GM18867 (cell line): ENCODE results near the gene TES.

Experiments used
- ATAC-seq: cut with Tn5 transposase; IDR thresholded peaks from one replicate; pipeline ENCODE4 v1.9.1; 2021; ENCODE audit warnings: mild to moderate bottlenecking, moderate library complexity; ENCODE audit not compliant: unreplicated experiment

Gene TES

GRCh38 chr7:116193329-116194087, 16.8 kb upstream of the TES start:
- no peak for ATAC-seq

GRCh38 chr7:116194115-116194514, 16.2 kb upstream of the TES start:
- no peak for ATAC-seq

DNA sequence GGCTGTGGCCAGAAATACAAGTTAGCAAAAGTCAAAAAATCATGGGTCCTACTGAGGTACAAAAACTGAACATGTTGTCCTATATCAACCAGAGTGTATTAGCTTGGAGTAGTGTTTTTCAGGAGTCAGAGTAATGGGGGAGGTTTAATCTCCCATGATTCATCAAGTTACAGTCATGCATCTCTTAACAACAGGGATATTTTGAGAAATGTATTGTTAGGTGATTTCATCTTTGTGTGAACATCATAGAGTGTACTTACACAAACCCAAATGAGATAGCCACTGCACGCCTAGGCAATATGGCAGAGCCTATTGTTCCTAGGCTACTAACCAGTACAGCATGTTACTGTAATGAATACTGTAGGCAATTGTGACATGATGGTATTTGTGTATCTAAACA, 14.9 kb upstream of the TES start:
- no peak for ATAC-seq

DNA sequence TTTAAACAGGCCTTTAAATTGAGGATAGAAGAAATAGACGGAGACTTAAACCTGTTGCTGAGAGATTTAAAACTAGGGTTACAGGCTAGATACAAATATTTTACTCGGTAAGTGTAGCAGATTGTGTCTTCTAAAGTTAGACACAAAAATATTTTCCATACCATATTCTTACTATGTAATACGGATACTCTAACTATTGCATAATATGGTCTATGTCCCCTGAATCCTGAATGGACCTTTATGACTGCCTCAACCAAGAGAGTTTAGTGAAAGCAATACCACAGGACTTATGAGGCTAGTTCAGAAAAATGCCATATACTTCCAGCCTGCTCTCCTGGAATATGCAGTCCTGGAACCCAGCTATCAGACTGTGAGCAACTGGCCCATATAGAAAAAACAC, 13.4 kb upstream of the TES start:
- ATAC-seq, result no peak

DNA sequence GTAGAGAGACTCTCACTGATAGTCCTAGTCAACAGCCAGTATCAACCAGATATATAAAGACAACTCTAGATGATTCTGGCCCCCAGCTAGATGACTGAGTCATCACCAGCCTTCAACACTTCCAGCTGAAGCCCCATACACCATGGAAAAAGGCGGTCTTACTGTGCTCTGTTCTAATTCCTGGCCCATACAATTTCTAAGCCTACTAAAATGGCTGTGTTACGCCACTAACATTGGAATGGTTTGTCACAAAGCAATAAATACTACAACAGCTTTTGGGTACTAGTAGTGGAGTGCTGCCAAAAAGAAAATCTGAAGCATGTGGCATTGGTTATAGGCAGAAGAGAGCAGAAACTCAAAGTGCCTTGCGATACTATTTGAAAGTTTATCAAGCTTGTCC, 13.0 kb upstream of the TES start:
- no peak for ATAC-seq

GRCh38 chr7:116198748-116199410, 11.5 kb upstream of the TES start:
- no peak for ATAC-seq

GRCh38 chr7:116200963-116201362, 9.4 kb upstream of the TES start:
- no peak for ATAC-seq

- ATAC-seq, result no peak
Measured at GRCh38 chr7:116206141-116206540, 4.2 kb upstream of the TES start.

GRCh38 chr7:116208919-116209318, 1.4 kb upstream of the TES start:
- ATAC-seq, result no peak

GRCh38 chr7:116209561-116210070, 723 bp upstream of the TES start:
- ATAC-seq, result no peak

DNA sequence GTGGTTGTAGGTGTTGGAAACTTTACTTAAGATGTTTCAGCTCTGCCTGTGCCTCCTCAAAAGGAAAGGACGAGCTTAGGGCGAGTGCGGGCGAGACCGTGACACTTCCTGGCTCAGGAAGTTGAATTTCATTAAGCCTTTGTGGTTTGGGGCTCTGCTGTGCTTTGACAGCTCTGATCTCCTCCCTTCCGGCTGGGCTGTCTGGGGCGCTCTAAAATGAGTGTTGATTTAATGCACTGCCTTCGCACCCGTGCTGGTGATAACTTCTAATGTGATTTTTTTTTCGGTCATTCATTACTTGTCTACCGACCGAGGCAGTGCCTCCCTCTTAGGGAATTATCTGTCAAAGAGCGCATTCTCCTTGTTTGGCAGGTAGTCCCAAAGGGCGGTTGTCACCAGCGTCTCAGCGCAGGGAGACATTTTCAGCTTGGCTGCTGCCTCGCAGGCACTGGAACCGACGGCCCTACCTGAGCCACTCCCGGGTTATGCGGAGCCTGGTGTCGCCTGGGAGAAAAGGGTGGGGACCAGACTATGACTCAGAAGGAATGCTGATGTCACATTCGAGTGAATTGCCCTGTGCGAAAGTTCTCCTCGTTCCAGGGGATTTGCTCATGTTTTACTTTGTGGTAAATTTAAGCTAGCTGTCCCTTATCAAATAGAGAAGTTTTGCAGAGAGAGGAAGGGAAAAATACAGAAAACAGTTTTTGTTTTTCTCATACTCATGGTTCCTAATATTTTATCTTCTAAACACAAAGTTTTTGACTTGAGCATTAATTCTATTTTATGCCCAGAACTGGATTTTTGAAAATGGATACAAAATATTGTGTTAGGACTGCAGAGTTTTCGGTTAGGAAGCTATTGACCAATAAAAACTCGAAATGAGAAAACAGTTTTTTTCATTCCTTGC, 920 bp downstream of the TES start:
- ATAC-seq, result peak; percentile 81

DNA sequence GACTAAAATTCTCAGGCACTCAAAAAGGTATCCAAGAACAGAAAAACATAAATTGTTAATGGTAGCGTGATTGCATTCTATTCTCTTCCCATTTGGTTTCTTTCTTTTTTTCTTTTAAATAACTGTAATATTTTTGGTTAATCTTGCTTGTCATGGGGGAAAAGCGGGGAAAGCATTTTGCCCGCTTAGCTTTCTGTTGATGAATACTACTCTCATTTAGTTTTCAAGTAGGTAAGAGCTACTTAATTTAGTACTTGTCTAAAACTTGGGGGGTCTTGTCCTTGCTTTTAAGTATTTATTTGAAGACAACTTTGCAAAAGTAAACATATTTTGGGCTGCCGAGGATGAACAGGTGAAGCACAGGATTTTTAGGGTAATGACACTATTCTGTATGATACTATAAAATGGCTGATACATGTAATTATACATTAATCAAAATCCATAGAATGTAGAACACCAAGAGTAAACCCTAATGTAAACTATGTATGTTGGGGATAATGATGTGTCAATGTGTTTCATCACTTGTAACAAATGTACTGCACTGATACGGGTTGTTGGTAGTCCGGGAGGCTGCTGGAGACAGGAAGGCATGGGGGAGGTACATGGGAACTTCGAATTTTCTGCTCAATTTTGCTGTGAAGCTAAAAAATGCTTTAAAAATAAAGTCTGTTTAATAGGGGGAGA, 1.7 kb downstream of the TES start:
- no peak for ATAC-seq

- no peak for ATAC-seq
Measured at GRCh38 chr7:116212869-116213268, 2.5 kb downstream of the TES start.

DNA sequence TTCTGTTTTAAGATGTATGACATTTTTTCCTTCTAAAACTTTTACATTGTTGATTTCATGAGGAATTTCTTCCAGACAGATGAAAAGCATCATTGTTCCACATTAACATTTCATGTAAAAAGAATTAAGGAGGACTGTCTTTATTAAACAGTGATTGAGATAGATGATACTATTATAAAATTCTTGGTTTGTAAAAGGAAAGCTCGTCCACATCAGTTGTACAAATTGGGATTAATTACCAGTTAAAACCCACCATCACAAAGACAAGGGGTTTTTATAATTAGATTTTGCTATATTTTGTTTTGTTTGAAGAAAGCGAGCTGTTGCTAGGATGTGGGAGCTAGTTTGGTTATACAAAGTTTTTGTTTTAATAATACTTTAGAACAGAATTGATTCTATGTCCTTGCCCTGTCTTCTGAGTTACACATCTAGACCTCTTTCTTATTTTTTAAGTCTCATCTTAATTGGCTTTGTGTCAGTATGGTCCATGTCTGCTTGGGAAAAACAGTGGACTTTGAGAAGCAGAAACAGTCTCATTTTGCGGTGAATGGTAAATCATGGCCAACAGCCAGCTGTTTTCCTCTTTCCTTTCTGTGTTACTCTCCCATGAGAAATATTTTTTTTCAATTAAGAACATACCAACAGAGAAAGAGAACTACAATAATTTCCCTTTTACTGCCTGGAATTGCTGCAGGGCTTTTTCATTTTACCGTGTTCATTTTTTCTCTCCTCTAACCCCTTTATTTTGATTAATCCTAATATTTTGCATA, 3.2 kb downstream of the TES start:
- ATAC-seq, result no peak

- ATAC-seq, result no peak
Measured at GRCh38 chr7:116214921-116215320, 4.6 kb downstream of the TES start.

- ATAC-seq, result no peak
Measured at GRCh38 chr7:116215551-116215950, 5.2 kb downstream of the TES start.

DNA sequence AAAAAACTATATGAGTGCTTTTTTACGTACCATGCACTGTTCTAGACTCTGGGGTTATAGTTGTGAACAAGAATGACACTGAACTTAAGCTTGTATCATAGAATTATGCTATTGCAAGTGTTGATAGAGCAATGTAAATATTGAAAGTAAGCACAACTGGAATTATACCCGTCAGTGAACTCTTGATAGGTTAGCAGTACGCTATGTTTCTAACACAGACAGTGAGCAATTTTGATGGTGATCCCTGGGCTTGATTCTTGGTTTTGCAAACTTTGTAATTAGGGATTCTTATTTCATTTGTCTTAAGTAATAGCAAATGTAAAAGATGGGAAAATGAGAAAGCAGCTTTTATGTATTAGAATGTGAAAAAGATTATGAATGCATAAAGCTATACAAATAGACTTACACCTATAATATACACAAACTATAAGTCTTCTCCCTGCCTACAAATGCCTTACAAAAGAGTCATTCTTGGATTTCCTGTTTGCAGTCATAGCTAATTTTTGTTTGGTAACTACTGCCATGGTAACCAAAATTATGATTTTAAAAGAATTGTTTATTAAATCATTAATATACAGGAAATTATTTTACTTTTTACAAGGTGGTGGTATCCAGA, 6.7 kb downstream of the TES start:
- no peak for ATAC-seq

DNA sequence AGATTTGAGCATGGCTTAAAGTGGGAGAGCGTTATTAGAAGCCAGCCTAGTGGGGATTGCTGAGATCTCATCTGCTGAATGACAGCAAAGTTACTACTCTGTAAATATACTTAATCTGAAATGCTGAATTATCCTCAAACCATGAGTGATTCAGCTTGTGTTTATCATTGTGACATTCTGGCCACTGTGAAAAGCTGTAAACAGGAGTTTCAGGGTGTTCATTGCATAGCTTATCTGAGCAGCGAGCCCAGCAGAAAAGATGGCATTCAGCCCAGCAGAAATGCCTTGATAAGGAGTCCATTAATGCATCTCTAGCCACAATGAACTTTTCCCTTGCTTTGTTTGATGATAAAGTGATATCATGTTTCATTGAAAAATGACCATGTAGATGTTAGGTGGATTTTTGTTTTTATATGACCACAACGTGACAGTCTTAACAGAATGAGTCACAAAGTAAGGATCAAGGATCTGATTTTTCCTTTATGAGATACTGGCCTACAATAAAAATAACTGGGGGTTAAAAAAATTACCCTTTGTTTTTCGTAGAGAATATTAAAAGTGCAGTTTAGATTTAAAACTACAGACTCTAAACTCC, 7.8 kb downstream of the TES start:
- ATAC-seq, result no peak

DNA sequence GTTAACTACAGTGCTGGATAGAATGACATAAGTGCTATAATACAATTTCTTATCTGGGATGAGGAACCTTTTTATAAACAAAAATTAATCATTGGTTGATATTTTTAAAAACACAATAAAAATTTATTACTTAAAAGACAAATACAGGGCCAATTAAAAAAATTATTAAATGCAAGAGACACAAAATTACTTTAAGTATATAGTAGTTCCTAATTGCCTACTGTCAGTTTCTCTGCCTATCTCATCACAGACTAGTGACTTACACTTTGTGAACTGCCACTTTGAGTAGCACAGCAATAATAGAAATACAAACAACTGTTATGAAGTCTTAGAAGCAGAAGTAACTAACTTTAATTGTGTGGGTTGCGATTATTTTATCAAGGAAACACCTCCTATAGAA, 8.4 kb downstream of the TES start:
- no peak for ATAC-seq
